Activated CD8-positive, alpha-beta memory T cell treated with anti-CD3 and anti-CD28 coated beads for 4 hours (primary cell): ENCODE results near the gene TAS2R46.
"Not testable (repeated sequence)": the region's sequence is repeated elsewhere in the genome, so short reads cannot be mapped to it uniquely, and the experiment has no call there.

Experiments used
- DNase-seq, 2 donors: peaks; one replicate each; pipeline ENCODE4 v3.0.0-alpha.2; 2020; ENCODE audit warnings: low read depth in 2 of 2

TAS2R46 gene

GRCh38 chr12:11062194-11062593 is at the start of gene TAS2R46:
Gene TAS2R46, minus strand, starts transcription at chr12:11062294. Its CDS starts 0 bp downstream, at chr12:11062294.
- not testable (repeated sequence) for DNase-seq

- DNase-seq = not testable (repeated sequence)
Measured at GRCh38 chr12:11111213-11111612, 49.1 kb upstream of the TAS2R46 start.

- no peak for DNase-seq
Measured at GRCh38 chr12:11108862-11109261, 46.8 kb upstream of the TAS2R46 start.

GRCh38 chr12:11107719-11108118 is 45.6 kb upstream of the TAS2R46 start:
- no peak for DNase-seq

- no peak for DNase-seq
Measured at GRCh38 chr12:11106288-11106687, 44.2 kb upstream of the TAS2R46 start.

GRCh38 chr12:11105546-11105945 is 43.5 kb upstream of the TAS2R46 start:
- DNase-seq = no peak

GRCh38 chr12:11094910-11095309 is 32.8 kb upstream of the TAS2R46 start:
- DNase-seq = not testable (repeated sequence)

- DNase-seq = no peak
Measured at GRCh38 chr12:11092128-11092527, 30.0 kb upstream of the TAS2R46 start, which contains the start of gene TAS2R43. Gene TAS2R43, minus strand, starts transcription at chr12:11092313. Its CDS starts 84 bp downstream, at chr12:11092229.

- DNase-seq = no peak
Measured at GRCh38 chr12:11089246-11089645, 27.2 kb upstream of the TAS2R46 start.

GRCh38 chr12:11085419-11085818 is 23.3 kb upstream of the TAS2R46 start:
- no peak for DNase-seq

GRCh38 chr12:11081987-11082386 is 19.9 kb upstream of the TAS2R46 start:
- DNase-seq = no peak

- DNase-seq = no peak
Measured at GRCh38 chr12:11078246-11078645, 16.2 kb upstream of the TAS2R46 start.

GRCh38 chr12:11075642-11076041 is 13.5 kb upstream of the TAS2R46 start:
- no peak for DNase-seq

- no peak for DNase-seq
Measured at GRCh38 chr12:11071414-11071813, 9.3 kb upstream of the TAS2R46 start.

GRCh38 chr12:11070999-11071398 is 8.9 kb upstream of the TAS2R46 start:
- no peak for DNase-seq

GRCh38 chr12:11069854-11070365 is 7.8 kb upstream of the TAS2R46 start:
- no peak for DNase-seq

GRCh38 chr12:11067514-11067913 is 5.4 kb upstream of the TAS2R46 start:
- DNase-seq = no peak

- no peak for DNase-seq
Measured at GRCh38 chr12:11059784-11060183, 2.3 kb downstream of the TAS2R46 start.

- no peak for DNase-seq
Measured at GRCh38 chr12:11059041-11059440, 3.1 kb downstream of the TAS2R46 start.

GRCh38 chr12:11055306-11055705 is 6.8 kb downstream of the TAS2R46 start:
- no peak for DNase-seq

GRCh38 chr12:11049806-11050531 is 12.1 kb downstream of the TAS2R46 start:
- DNase-seq = not testable (repeated sequence)

- DNase-seq = not testable (repeated sequence)
Measured at GRCh38 chr12:11041366-11041765, 20.7 kb downstream of the TAS2R46 start.

- no peak for DNase-seq
Measured at GRCh38 chr12:11040162-11040561, 21.9 kb downstream of the TAS2R46 start.
